GM21367 (cell line): ENCODE results near the gene NECAB2.

Experiments
- ATAC-seq: cut with Tn5 transposase; IDR thresholded peaks from one replicate; pipeline ENCODE4 v1.9.1; 2021; ENCODE audit not compliant: unreplicated experiment

NECAB2 gene

DNA sequence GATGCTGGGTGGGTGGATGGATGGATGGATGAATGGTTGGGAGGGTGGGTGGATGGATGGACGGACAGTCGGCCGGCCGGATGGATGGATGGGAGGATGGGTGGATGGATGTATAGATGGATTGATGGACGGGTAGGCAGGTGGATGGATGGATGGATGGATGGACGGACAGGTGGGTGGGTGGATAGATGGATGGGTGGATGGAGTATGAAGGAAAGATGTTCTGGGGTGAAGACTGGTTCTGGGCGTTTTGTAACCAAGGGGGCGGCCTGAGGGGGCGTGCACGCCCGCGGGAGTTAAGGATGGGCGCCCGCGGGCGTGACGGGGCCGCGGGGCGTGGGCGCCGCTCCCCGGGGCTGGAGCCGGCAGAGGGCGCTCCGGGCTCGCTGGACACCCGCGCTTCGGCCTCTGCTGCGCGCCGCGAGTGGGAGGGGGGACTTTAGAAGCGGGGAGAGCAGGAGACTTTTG, at the start of gene NECAB2:
TSS of gene NECAB2 (plus strand) at position 407 of the 468 bp plus-strand sequence. CDS start 405 bp downstream, outside the sequence.
- ATAC-seq = no peak

DNA sequence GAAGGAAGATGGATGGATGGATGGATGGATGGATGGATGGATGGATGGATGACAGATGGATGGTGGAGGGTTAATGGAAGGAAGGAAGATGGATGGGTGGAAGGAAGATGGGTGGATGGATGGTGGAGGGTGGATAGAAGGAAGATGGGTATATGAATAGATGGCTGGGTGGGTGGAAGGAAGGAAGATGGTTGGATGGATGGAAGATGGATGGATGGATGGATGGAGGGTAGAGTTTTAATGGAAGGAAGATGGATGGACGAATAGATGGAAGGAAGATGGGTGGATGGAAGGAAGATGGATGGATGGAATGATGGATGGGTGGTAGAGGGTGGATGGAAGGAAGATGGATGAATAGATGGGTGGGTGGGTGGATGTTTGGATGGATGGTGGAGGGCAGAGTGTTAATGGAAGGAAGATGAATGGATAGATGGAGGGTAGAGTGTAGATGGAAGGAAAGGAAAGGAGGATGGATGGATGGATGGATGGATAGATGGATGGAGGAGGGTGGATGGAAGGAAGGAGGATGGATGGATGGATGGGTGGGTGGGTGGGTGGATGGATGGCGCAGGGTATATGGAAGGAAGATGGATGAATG, 47.1 kb upstream of the NECAB2 start:
- no peak for ATAC-seq

DNA sequence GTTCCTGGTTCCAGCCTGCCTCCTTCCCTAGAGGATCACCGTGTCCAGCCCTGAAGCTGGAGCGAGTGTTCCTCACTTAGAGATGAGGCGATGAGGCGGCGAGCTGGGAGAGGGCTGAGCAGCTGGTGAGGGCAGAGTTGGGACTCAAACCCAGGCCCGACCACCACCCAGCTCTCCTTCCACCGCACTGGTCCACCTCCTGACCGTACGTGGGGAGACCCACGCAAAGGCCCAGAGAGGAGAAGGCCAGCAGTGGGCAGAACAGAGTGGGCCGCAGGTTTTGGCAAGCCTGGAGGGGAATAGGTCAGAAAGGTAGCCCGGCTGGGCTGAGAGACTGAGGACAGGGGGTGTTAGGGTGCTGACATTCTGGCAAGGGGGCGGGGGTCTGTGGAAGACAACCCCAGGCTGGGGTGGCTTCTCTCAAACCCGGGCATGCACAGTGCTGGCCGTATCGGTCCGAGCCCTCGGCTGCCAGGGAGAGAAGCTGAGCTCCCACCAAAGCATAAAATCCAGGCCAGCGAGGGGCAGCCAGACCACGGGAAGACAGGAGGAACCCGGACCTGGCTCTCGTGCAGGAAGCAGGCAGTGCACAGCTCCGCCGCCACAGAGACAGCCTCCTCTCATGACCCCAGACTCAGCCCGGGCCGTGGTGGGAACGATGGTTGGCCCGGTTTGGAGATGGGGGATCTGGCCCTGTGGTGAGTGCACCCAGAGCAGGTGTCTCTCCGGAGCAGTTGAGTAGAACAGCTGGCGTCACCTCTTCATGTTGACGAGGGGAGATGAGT, 44.3 kb upstream of the NECAB2 start:
- ATAC-seq = no peak

DNA sequence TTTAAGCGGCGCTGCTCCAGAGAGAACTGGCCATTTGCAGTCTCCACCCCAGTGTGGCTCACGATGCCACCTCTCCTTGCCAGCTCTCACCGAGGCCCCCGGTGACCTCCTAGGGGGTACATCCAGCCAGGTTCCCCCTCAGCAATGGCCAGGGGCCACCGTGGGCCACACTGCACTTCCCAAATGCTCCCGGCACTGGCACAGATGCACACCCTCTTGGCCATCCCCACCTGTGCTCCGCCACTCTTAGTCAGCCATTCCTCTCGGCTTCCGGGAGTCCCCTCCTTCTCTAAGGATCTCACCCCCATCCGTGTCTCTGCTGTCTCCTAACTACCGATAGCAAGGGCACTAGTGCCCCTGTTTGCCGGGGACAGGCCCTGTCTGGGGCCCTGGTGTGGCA, 43.4 kb upstream of the NECAB2 start:
- ATAC-seq = no peak

DNA sequence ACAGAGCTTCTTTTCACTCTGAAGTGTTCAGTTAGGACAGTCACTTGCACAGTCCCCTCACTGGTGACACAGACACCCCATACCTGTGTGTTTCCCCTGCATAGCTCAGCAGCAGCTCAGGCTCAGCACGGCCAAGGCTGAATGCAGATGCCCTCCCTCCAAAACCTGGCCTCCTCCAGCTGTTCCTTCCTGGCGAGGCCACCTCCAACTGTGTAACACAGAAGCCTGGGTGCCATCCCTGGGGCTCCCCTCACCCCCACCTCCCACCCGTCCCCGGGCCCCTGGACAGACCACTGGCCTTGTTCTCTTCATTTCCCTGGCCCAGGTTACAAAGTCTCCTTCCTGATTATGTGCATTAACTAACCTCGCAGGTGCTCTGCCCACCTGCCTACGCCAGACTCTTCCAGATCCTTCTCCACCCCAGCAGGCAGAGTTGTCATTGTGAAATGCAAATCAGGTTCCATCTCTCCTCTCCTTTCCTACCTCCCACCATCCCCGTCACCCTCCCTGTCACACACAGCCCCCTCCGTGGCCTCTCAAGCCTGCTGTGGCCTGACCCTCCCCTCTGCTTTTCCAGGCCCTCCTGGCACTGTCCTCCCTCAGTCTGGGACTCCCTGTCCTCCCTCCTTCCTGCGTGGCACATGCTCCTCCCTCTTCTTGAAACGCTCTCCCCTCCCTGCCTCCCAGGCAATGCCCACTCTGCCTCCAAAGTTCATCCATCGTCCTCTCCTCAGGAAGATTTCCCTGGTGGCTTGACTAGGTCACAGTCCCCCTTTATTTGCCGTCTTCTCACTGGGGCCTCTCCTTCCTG, 42.7 kb upstream of the NECAB2 start:
- ATAC-seq = no peak

DNA sequence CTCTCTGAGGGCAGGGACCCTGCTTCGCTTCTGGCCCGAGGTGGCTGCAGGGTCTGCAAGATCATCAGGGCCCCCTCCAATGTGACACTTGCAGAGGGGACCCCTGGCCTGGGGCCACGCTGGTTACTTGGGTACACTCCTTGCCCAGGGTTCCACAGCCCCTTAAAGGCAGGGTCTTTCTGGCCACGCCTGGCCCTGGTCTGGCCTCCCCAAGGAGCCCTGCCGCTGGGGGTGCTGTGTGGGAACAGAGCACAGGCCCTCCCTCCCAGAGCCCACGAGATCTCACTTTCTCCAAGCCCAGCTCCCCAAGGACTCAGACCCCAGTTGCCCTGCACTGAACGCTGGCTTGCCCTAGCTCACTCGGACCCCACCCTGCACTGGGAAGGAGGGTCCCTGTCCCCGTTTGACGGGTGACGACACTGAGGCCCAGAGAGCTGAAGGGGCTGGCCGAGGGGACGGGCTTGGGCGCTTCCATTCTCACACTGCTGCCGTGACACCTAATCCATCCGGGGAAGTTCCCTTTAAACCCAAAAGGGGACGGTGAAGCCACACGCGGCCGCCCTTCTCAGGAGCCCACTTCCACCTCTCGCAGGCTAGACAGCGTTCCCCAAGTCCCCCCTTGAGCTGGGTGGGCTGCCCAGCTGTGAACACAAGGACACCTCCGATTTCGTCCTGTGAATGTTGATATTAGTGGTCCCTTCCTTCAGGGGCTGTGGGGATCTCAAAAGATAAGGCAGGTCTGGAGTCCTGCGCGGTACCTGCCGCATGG, 41.9 kb upstream of the NECAB2 start:
- no peak for ATAC-seq

DNA sequence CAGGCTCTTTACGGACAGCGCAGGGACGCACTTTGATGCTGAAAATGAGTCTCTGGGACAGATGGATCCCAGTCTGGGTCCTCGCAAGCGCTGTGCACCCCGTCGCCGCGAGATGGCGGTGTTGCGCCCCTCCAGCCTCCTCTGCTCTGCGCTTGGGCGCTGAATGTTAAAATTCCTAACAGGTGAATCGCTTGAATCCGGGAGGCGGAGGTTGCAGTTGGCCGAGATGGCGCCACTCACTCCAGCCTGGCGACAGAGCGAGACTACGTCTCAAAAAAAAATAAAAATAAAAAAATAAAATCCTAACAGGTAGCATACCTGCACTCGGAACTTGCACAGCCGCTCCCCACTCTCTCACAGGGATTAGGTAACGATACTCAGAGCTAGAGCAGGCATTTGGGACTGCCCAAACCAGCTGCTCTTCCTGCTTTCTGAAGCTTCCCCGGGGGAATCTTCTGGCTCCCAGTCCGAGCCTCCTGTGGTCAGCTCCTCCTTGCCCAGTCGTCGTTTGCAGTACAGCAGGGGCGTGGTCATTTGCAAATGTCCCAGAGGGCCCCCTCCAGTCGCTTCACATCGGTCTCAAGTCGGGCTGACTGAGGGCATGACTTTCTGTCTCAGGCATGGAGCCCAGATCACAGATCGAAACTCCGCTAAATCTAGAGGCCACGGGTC, 41.2 kb upstream of the NECAB2 start:
- no peak for ATAC-seq

DNA sequence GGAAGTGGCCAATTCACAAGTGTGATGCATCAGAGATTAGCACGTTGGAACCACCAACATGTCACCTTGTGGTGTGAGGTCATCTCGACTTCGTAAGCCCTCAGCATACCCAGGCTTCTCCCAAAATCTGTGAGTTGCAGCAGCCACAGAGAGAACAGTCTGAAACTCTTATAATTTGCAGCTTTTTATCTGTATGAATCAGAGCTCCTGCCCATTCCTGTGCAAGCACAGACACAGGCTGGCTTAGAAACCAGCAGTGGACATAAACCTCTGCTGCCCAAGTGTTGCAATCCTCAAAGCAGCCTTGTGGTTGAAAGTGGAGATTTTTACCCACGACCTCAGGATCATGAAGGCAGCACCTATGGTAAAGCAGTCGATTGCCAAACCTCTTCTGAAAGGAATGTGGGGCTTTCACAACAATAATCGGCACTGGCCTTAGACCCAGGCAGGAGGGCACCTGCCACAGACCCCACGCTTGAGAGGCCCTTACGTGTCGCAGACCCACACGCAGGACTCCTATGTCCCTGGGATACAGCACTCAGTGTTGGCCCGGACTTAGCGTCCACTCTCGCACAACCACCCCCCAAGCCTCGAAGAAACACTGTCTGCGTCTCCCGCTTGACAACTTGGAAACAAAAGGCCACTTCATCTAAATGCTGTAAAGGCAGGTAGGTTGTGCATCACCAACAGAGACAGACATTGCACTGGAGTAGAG, 39.5 kb upstream of the NECAB2 start:
- ATAC-seq = no peak

DNA sequence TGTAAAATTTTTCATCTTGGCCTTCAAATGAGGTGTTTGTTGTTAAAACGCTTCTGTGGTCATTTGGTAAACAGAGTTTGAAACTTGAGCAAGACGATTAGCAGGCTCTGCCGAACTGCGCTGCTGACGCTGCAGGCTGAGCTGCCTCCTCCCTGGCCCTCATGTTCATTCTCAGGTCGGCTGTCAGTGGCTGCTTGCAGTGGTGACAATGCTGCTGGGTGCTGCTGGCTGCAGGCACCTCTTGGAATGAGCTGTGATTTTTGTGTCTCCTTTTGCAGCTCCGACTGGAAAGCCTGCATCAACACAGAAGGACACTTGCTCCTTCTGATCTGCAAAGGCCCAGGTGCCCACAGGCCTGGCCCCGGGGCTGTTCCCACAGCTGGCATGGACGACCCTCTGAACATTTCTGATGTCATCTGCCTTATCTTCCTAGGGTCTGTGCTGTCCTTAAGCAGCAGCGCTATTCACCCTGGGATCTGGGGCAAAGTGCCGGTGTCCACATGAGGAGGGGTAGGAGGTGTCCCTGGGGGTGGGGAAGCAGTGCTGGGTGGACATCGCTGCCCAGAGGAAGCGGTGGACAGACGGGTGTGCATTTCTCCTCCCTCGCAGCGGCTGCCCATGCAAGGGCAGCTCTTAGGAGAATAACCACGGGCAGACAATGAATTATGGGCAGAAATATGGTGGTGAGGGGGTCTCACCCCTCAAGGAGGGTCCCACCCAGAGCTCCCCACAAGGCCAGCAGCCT, 38.1 kb upstream of the NECAB2 start:
- no peak for ATAC-seq

DNA sequence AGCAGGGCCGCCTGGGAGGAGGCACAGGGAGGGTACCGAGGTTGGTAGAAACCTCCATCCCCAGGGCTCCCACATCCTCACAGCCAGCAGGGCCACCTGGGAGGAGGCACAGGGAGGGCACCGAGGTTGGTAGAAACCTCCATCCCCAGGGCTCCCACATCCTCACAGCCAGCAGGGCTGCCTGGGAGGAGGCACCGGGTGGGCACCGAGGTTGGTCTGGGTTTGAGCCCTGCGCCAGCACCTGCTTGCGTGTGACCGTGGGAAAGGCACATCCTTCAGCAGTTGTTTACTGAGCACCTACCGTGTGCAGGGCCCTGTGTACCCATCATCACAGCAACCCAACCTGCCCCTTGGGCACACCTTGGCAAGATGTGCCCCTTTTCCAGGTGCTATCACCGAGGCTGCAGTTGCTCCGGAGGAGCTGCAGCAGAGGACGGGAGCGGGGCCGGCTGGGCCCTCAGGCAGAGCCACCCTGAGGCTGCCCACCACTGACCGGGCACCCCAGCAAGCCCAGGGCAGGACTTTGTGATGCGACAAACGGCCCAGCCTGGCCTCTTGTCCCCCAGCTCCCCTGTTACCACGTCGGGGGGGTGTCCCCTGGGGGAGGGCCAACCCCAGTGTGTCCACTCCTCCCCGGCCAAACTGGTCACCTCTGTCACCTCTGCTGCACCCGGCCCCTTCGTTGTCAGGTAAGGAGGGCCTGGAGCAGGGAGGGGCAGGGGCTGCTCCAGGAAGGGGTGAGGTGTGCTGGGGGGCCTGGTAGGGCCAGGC, 37.1 kb upstream of the NECAB2 start:
- ATAC-seq = no peak

DNA sequence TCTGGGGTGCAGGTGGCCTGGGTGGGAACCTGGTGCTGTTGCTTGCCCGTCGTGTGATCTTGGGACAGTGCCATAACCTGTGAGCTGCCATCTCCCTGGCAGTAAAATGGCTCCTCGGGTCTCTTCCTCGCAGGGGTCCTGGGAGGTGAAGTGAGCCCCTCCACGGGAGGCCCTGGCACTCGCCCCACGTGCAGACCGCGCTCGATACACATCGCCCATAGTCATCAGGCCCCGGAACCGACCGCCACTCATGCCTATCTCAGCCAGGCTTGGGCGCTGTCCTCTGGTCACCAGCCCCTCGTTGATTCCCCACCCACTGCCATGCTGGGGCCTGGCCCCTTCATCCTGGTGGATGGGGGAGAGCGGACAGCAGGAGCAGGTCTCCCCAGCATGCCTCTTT, 36.5 kb upstream of the NECAB2 start:
- ATAC-seq = no peak

DNA sequence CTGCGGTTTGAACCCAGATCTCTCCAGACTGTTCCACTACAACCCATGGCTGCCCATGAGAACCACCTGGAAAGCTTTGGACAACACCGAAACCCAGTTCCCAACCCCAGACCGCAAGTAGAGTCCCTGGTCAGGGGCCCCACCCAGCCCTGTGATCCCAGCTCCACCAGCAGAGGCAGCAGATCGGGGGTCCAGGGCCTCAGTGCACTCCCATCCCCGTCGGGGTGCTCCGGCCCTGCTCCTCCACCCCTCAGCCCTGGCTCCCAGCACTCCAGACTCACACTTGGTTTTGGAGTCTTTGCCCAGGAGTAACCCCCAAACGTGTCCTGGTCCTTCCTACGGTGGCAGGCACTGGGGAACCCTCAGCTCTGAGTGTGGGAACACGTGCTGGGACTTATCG, 35.7 kb upstream of the NECAB2 start:
- ATAC-seq = no peak

DNA sequence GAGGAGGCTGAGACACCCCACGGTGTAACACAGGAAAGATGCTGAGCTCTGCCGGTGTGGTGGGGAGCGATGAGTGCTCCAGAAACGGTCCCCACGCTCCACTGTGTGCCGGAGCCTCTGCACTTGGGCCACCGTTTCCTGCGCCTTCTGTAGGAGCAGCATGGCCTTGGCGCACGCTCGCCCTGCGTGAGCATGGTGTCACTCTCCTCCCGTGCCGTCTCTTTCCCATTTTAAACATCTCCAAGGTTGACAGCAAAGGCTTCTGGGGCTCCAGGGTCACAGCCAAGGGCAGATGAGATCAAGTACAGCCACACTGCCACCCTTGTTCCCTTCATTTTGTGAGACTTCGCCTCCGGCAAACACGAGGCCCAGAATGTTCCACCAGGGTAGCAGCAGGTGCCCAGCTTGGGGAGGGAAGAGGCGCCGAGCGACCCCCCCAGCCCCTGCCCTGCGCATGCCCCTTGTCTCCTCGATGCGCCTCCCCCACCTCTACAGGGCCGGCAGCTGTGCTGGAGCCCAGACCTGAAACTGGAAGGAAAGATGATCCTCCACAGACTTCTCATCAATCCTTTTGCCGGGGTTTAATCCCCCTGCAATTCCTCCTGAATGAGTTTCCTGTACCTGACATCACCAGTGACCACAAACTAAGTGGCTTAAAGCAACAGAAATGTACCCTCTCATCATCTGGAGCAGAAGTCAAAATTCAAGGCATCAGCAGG, 34.9 kb upstream of the NECAB2 start:
- ATAC-seq = no peak

DNA sequence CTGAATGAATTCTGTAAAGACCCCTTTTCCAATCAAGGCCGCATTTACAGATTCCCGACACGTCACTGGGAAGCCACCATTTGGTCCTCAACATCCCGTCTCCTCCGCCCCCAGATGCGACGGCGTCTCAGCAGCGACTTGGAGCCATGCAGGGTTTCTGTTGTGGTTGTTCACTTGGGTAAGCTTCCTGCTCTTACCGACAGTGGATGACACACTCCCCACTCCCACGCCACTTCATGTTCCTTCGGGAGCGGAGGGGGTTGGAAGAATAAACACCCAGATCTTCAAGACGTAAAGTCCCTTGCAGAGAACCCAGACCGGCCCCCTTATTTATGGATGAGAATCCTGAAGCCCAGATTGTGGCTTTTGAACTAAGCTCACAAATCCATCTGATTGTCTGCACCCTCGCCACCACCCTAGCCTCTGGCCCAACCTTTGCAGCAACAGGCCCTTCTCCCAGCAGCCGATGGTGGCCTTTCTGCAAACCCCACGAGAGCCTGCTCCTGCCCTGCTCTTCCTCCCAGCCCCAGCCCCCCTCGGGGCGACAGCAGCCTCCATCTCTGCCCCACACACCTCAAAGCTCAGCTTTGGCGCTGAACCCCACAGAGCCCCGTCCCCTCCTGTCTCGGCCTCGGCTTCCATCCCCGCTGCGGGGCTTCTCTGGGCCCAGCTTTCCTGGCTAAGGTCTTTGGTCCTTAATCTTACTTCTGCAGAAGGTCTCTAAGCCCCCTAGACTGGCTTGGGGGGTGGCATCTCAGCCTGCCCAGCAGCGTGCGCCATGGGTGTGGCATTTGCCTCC, 34.0 kb upstream of the NECAB2 start:
- ATAC-seq = no peak

DNA sequence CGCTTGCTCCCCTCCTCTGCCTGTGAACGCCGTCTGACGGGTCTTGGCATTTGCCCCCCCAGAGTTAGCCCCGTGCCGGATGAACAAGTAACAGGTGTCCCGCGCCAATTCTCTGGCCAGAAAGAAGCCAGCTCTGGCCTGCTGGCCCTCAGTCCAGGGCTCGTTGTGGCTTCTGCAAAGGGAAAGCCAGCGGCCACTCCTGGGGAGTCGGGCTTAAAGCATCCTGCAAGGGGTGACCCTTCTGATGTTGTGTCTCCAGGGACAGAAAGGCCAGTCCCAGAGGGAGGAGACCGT, 33.4 kb upstream of the NECAB2 start:
- no peak for ATAC-seq

DNA sequence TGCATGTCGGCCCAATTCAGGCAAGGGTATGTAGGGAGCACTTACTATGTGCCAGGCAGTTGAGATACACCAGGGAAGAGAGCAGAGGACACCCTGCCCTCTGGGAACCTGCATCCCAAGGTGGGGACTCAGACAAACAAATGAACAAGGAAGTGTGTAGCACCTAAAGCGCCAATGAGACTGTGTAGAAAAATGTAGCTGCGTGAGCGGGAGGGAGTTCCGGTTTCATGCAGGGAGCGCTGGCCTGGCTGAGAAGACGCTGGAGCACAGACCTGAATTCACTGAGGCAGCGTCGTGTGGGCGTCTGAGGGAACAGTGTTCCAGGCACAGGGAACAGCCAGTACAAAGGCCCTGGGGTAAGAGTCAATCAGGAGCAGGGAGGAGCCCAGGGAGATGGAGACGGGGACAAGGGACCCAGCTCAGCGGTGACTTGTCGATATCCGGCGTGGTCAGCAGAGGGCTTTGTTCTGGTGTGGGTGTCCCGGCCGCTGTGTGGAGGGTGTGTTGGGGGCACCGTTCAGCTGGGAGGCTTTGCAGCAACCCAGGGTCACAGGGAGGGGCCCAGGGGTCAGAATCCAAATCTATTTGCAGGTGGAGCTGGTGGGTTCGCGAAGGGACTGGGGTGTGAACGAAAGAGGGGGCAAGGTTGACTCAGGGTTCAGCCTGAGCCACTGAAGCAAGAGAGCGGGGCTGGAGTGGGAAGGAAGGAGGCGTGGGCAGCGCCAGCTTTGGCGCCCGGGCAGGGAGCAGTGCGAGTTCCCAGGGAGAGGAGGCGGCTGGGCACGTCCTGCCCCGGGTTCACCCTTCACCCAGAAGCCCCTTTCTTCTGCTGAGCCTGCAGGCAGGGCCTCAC, 32.8 kb upstream of the NECAB2 start:
- ATAC-seq = no peak
